Adrenal gland (tissue), 5 donors: ENCODE measurements around the gene CYP2J2.

ENCODE experiments used
- POLR2A ChIP-seq, 2 donors: fragments of 450-650 bp; IDR thresholded peaks; one replicate each; pipeline ENCODE4 v1.6.1; 2017; ENCODE audit warnings: antibody characterized with exemption in 2 of 2, mild to moderate bottlenecking in 2 of 2, moderate library complexity in 1 of 2
- TF ChIP-seq, protein P1 (sequence below), 6 experiments: fragments of 450-650 bp in 4 of 6; fragments of 200-600 bp in 2 of 6; sonication (generic) in 1 of 6; IDR thresholded peaks; 1 replicate in 5 of 6; 2 replicates in 1 of 6; pipeline versions ENCODE4 v1.5.1 to v1.8.0; 2016 to 2021; ENCODE audit warnings: antibody characterized with exemption in 6 of 6, mild to moderate bottlenecking in 2 of 6, moderate library complexity in 1 of 6
- donor health status: DM: no; HTN: no; CAD: no.

DNA sequence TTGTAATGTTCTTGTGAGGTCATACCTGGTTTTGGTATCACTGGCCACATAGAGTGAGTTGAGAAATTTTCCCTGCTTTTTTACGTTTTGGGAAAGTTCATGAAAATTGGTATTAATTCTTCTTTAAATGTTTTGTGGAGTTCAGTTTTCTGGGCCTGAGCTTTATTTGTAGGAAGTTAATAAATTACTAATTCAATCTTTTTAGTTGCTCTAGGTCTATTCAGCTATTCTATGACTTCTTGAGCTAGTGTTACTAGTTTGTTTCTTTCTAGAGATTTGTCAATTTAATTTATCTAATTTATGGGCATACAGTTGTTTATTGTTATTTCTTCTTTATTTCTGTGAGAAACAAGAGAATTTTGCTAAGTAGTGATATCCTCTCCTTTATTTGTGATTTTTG, 74.5 kb downstream of the CYP2J2 start:
- TF ChIP-seq, protein P1, sequence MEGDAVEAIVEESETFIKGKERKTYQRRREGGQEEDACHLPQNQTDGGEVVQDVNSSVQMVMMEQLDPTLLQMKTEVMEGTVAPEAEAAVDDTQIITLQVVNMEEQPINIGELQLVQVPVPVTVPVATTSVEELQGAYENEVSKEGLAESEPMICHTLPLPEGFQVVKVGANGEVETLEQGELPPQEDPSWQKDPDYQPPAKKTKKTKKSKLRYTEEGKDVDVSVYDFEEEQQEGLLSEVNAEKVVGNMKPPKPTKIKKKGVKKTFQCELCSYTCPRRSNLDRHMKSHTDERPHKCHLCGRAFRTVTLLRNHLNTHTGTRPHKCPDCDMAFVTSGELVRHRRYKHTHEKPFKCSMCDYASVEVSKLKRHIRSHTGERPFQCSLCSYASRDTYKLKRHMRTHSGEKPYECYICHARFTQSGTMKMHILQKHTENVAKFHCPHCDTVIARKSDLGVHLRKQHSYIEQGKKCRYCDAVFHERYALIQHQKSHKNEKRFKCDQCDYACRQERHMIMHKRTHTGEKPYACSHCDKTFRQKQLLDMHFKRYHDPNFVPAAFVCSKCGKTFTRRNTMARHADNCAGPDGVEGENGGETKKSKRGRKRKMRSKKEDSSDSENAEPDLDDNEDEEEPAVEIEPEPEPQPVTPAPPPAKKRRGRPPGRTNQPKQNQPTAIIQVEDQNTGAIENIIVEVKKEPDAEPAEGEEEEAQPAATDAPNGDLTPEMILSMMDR (IDR thresholded peaks at IDR 0.05), result no peak
- no peak for TF ChIP-seq POLR2A (IDR thresholded peaks at IDR 0.05)
